ENCODE measurements around the gene PKNOX1. TPM values are rescaled to one million over a fixed set of nuclear protein-coding genes. Genes with fewer than 3 reads are reported as not detected.
A peak's percentile ranks its signal among the peaks of the same experiment; 100 is the strongest.

The PKNOX1 gene
- total and polyA plus RNA-seq, 9 of the 15 experiments (the other 6 are each of a cell fraction or from before 2014, with no cell fraction given): 8.8 to 25.9 (median 13.2) TPM

- TF ChIP-seq RAD21 (CRISPR knock-in tag; conservative IDR thresholded peaks at IDR 0.05 in 1 of 2, IDR thresholded peaks at IDR 0.05 in 1 of 2) (no peak), L3MBTL2 (IDR thresholded peaks at IDR 0.05) (no peak), CEBPG (CRISPR knock-in tag; IDR thresholded peaks at IDR 0.05) (no peak), CEBPG (tag; conservative IDR thresholded peaks at IDR 0.05 in 1 of 2, IDR thresholded peaks at IDR 0.05 in 1 of 2) (no peak), ZNF133 (CRISPR knock-in tag; IDR thresholded peaks at IDR 0.05) (peak; percentile 88; the same call in 1 of the 2 replicates), POLR3G (IDR thresholded peaks at IDR 0.05; ENCODE audit: extremely low read depth, insufficient read length, insufficient replicate concordance) (no peak), ZNF354B (CRISPR knock-in tag; IDR thresholded peaks at IDR 0.05) (no peak), TEAD1 (CRISPR knock-in tag; IDR thresholded peaks at IDR 0.05) (peak in 1 of 2 experiments; percentile 91; a peak in 2 of 4 replicates), SUPT5H (IDR thresholded peaks at IDR 0.05) (no peak), RBM15 (IDR thresholded peaks at IDR 0.05; ENCODE audit: insufficient read depth, low read length) (no peak), ELF2 (CRISPR knock-in tag; IDR thresholded peaks at IDR 0.05) (peak; percentile 60; the same call in 1 of the 2 replicates), SMAD4 (CRISPR knock-in tag; conservative IDR thresholded peaks at IDR 0.05) (peak; percentile 96), SRSF7 (optimal IDR thresholded peaks at IDR 0.05; ENCODE audit: low read depth, low read length) (no peak), BCL6 (CRISPR knock-in tag; IDR thresholded peaks at IDR 0.05) (peak; percentile 87; the same call in 1 of the 2 replicates), TAF7 (tag; IDR thresholded peaks at IDR 0.05) (peak; percentile 80), HDAC8 (tag; IDR thresholded peaks at IDR 0.05) (peak; percentile 95), TRIM24 (IDR thresholded peaks at IDR 0.05) (no peak), POLR2G (IDR thresholded peaks at IDR 0.05; ENCODE audit: low read depth, low read length) (no peak)
- TF ChIP-seq, protein P1, sequence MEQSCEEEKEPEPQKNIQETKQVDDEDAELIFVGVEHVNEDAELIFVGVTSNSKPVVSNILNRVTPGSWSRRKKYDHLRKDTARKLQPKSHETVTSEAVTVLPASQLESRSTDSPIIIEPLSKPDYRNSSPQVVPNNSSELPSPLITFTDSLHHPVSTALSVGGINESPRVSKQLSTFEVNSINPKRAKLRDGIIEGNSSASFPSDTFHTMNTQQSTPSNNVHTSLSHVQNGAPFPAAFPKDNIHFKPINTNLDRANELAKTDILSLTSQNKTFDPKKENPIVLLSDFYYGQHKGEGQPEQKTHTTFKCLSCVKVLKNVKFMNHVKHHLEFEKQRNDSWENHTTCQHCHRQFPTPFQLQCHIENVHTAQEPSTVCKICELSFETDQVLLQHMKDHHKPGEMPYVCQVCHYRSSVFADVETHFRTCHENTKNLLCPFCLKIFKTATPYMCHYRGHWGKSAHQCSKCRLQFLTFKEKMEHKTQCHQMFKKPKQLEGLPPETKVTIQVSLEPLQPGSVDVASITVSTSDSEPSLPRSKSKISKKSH (CRISPR knock-in tag; IDR thresholded peaks at IDR 0.05): no peak
- TF ChIP-seq, protein P2, sequence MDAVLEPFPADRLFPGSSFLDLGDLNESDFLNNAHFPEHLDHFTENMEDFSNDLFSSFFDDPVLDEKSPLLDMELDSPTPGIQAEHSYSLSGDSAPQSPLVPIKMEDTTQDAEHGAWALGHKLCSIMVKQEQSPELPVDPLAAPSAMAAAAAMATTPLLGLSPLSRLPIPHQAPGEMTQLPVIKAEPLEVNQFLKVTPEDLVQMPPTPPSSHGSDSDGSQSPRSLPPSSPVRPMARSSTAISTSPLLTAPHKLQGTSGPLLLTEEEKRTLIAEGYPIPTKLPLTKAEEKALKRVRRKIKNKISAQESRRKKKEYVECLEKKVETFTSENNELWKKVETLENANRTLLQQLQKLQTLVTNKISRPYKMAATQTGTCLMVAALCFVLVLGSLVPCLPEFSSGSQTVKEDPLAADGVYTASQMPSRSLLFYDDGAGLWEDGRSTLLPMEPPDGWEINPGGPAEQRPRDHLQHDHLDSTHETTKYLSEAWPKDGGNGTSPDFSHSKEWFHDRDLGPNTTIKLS (IDR thresholded peaks at IDR 0.05; ENCODE audit: borderline replicate concordance, low read depth): no peak
- TF ChIP-seq, protein P3, sequence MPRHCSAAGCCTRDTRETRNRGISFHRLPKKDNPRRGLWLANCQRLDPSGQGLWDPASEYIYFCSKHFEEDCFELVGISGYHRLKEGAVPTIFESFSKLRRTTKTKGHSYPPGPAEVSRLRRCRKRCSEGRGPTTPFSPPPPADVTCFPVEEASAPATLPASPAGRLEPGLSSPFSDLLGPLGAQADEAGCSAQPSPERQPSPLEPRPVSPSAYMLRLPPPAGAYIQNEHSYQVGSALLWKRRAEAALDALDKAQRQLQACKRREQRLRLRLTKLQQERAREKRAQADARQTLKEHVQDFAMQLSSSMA (CRISPR knock-in tag; IDR thresholded peaks at IDR 0.05): no peak
Measured at GRCh38 chr21:42970946-42971653, 3.3 kb upstream of the PKNOX1 start (continued).

Data from K562 (cell line).